Left lung (tissue), 10 donors: Measurements from ENCODE around the gene DTNA. TPM values are rescaled to one million over a fixed set of nuclear protein-coding genes. Genes with fewer than 3 reads are reported as not detected.
A peak's percentile ranks its signal among the peaks of the same experiment; 100 is the strongest.

ENCODE experiments used
- ATAC-seq: fragments of 200-7000 bp; cut with Tn5 transposase; one replicate; pipeline ENCODE4 v1.9.1; 2020; ENCODE audit warnings: moderate library complexity
- DNase-seq, 4 donors: peaks; one replicate each; pipeline ENCODE4 v3.0.0-alpha.2; 2013 to 2020
- H3K27ac ChIP-seq, 2 donors: fragments of 200-600 bp; sonication (generic) in 1 of 2; one replicate each; pipeline versions ENCODE4 v1.5.0 to v1.8.0; 2020 to 2021
- H3K27me3 ChIP-seq, 2 donors: fragments of 200-600 bp; sonication (generic) in 1 of 2; one replicate each; pipeline versions ENCODE4 v1.5.0 to v1.8.0; 2020 to 2021
- H3K36me3 ChIP-seq, 2 donors: fragments of 200-600 bp; sonication (generic) in 1 of 2; one replicate each; pipeline versions ENCODE4 v1.5.0 to v1.8.0; 2020 to 2021
- H3K4me1 ChIP-seq, 2 donors: fragments of 200-600 bp; one replicate each; pipeline ENCODE4 v1.8.0; 2021
- H3K4me3 ChIP-seq, 2 donors: fragments of 200-600 bp; sonication (generic) in 1 of 2; one replicate each; pipeline versions ENCODE4 v1.5.0 to v1.8.0; 2020 to 2021; ENCODE audit warnings: mild to moderate bottlenecking in 1 of 2
- H3K9me3 ChIP-seq, 2 donors: fragments of 200-600 bp; sonication (generic) in 1 of 2; one replicate each; pipeline versions ENCODE4 v1.5.0 to v1.8.0; 2020 to 2021
- CTCF ChIP-seq, 2 donors: fragments of 200-600 bp; sonication (generic) in 1 of 2; IDR thresholded peaks; one replicate each; pipeline versions ENCODE4 v1.5.0 to v1.8.0; 2021; ENCODE audit warnings: antibody characterized with exemption in 2 of 2
- intact Hi-C, 2 donors: fragments of 100-400 bp; cut with DNase I; formaldehyde crosslinking; loops; one replicate each; pipeline versions ENCODE4 v1.11.2 to v1.14.2; 2022
- polyA plus RNA-seq, 6 donors: library from polyadenylated mRNA; unstranded; fragments of 120-200 nt; gene quantifications; one replicate each; pipeline ENCODE4 v1.2.1, GENCODE V29; 2013; ENCODE audit not compliant: insufficient read length in 6 of 6
- total RNA-seq, 2 donors: library from RNA; stranded (reverse); fragmentation: NEBNext Ultra II Directional; extraction: Animal tissue kit (Norgen Biotek cat#: 25700); gene quantifications; one replicate each; pipeline ENCODE4 v1.2.1, GENCODE V29; 2021
- donor health status: DM: no; HTN: yes; CAD: no.
- donor health status: DM: no; HTN: no; CAD: no.

DTNA gene
- total and polyA plus RNA-seq, 8 donors, result 3.7 to 13.1 (median 11.2) TPM

- DNase-seq (no peak), ATAC-seq (no peak)
- H3K36me3 ChIP-seq, result no peaks in the 10 kb centered on the region
- H3K4me1 ChIP-seq, result no peaks in the 10 kb centered on the region
- H3K4me3 ChIP-seq, result no peak overlapping the region
- no peaks in the 10 kb centered on the region for H3K27me3 ChIP-seq
- intact Hi-C loops, result no loop called here
- no peak overlapping the region for H3K27ac ChIP-seq
- TF ChIP-seq CTCF (IDR thresholded peaks at IDR 0.05), result no peak
- H3K9me3 ChIP-seq, result no peaks in the 10 kb centered on the region
These were observed 48.4 kb downstream of the DTNA start for GRCh38 chr18:34758378-34758948.

- DNase-seq (no peak), ATAC-seq (no peak)
- Histone ChIP-seq H3K27me3 (no peaks in the 10 kb centered on the region), H3K36me3 (no peaks in the 10 kb centered on the region), H3K4me3 (no peak overlapping the region), H3K9me3 (no peaks in the 10 kb centered on the region), H3K27ac (no peak overlapping the region), H3K4me1 (no peaks in the 10 kb centered on the region)
- no peak for TF ChIP-seq CTCF (IDR thresholded peaks at IDR 0.05)
- intact Hi-C loops, result no loop called here
These were observed 50.3 kb downstream of the DTNA start for GRCh38 chr18:34760444-34760843.

GRCh38 chr18:34764451-34764850 is 54.4 kb downstream of the DTNA start:
- intact Hi-C loops, result no loop called here
- Histone ChIP-seq H3K4me1 (no peaks in the 10 kb centered on the region), H3K9me3 (no peaks in the 10 kb centered on the region), H3K36me3 (no peaks in the 10 kb centered on the region), H3K4me3 (no peak overlapping the region), H3K27me3 (no peaks in the 10 kb centered on the region), H3K27ac (no peak overlapping the region)
- no peak for ATAC-seq
- no peak for TF ChIP-seq CTCF (IDR thresholded peaks at IDR 0.05)
- DNase-seq, result no peak

GRCh38 chr18:34767601-34768027 is 57.5 kb downstream of the DTNA start:
- DNase-seq (peak in 1 of 4 donors; percentile 28), ATAC-seq (no peak)
- Histone ChIP-seq H3K9me3 (no peaks in the 10 kb centered on the region), H3K27ac (no peak overlapping the region), H3K27me3 (no peaks in the 10 kb centered on the region), H3K36me3 (no peaks in the 10 kb centered on the region), H3K4me3 (no peak overlapping the region), H3K4me1 (no peaks in the 10 kb centered on the region)
- intact Hi-C loops, result no loop called here
- TF ChIP-seq CTCF (IDR thresholded peaks at IDR 0.05), result no peak

GRCh38 chr18:34771958-34772357 is 61.9 kb downstream of the DTNA start:
- intact Hi-C loops, result no loop called here
- ATAC-seq (no peak), DNase-seq (no peak)
- Histone ChIP-seq H3K36me3 (no peaks in the 10 kb centered on the region), H3K4me1 (peaks cover 3 to 4% of the 10 kb centered on the region in 2 donors), H3K27me3 (no peaks in the 10 kb centered on the region), H3K27ac (no peak overlapping the region), H3K4me3 (no peak overlapping the region), H3K9me3 (no peaks in the 10 kb centered on the region)
- no peak for TF ChIP-seq CTCF (IDR thresholded peaks at IDR 0.05)
